H1 (cell line): ENCODE data around the gene PRKN. TPM values are rescaled to one million over a fixed set of nuclear protein-coding genes. Genes with fewer than 3 reads are reported as not detected.

ENCODE experiments used
- BRCA1 ChIP-seq: IDR thresholded peaks from 2 replicates; pipeline ENCODE4 v1.6.1; 2012; ENCODE audit warnings: low read depth, low read length, improper control_type of control experiment
- PHF8 ChIP-seq: fragments of 200-600 bp; sonication (generic); conservative IDR thresholded peaks from 2 replicates; pipeline ENCODE4 v1.7.1; 2012; ENCODE audit warnings: low read depth, mild to moderate bottlenecking, inconsistent platforms, low read length, moderate library complexity
- polyA plus RNA-seq, 7 experiments: library from polyadenylated mRNA; depleted of rRNA in 3 of 7; stranded (reverse) in 5 of 7; unstranded in 2 of 7; fragments of >200 nt in 5 of 7; fragments of 200-250 nt in 2 of 7; gene quantifications; 1 replicate in 5 of 7; 2 replicates in 1 of 7; 4 replicates in 1 of 7; pipeline versions ENCODE4 v1.2.1 to v1.2.3, GENCODE V29; 2011 to 2013; ENCODE audit warnings: missing spikeins in 2 of 7, mixed read lengths in 2 of 7
- total RNA-seq: library from RNA; stranded (reverse); fragmentation: NEBNext Ultra II Directional; extraction: Animal tissue kit (Norgen Biotek cat#: 25700); gene quantifications from 2 replicates; pipeline ENCODE4 v1.2.1, GENCODE V29; 2021

Gene PRKN
- total and polyA plus RNA-seq, 2 of the 8 experiments (the other 6 are each of a cell fraction or from before 2014, with no cell fraction given) = 0.13 to 0.29 TPM

- TF ChIP-seq PHF8 (no peak), BRCA1 (no peak)
Measured at GRCh38 chr6:161418463-161418945, 1309.1 kb downstream of the PRKN start (continued).
